Pons (tissue), 1 donor: ENCODE measurements around the gene NCMAP.
"Not testable (repeated sequence)": the region's sequence is repeated elsewhere in the genome, so short reads cannot be mapped to it uniquely, and the experiment has no call there.

Source experiments
- DNase-seq: peaks from one replicate; pipeline ENCODE4 v3.0.0-alpha.2; 2016; ENCODE audit warnings: low spot score

NCMAP gene

GRCh38 chr1:24541711-24542346 is 14.1 kb upstream of the NCMAP start:
- no peak for DNase-seq

- no peak for DNase-seq
Measured at GRCh38 chr1:24544239-24544638, 11.6 kb upstream of the NCMAP start.

- no peak for DNase-seq
Measured at GRCh38 chr1:24545662-24546061, 10.2 kb upstream of the NCMAP start.

- DNase-seq, result no peak
Measured at GRCh38 chr1:24547195-24547594, 8.7 kb upstream of the NCMAP start.

GRCh38 chr1:24548070-24548469 is 7.8 kb upstream of the NCMAP start:
- no peak for DNase-seq

GRCh38 chr1:24549210-24549609 is 6.7 kb upstream of the NCMAP start:
- DNase-seq, result not testable (repeated sequence)

GRCh38 chr1:24551290-24551959 is 4.5 kb upstream of the NCMAP start:
- no peak for DNase-seq

DNA sequence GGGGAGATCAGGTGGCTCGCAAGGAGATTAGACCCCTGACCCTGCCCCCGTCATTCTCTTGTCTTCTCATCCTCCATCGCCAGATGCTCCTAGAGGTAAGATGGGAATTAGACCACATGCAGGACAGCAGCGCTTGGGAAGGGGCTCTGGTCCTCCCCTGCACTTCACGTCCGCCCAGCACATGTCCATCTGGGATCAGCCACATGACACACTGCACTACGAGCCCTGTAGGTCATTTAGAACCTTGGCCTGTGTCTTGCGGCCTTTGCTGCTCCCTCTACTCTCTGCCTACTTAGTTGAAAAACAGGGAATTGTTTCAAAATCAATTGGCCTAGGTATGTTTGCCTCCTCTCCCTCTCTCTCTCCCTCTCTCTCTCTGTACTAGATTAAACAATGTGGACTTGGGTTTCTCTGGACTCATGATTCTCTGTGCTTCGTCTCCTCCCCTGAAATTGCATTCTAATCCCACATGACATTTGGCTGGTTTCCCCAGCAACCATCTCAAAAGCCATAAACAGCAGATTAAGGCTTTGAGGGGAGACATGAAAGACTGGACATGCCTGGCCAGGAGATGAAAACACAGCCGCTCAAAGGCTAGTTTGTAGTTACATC is 3.8 kb upstream of the NCMAP start:
- DNase-seq, result no peak

DNA sequence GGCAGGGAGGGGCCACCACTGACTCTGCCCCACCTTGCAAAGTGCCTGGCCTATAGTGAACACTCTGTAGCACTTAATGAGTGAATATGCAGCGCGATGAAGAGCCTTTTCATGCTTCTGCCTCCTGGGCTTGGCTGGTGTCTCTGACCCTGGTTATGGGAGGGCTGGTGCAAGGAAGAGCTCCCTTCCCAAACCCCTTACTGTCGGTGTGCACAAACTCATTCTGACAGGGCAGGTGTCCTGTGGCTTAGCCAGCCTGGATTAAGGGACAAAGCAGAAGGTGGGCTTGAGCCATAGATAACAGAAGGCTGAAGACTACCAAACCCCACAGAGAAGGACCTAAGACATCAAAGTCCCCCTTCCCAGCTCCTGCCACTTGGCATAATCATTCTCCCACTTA is 2.0 kb upstream of the NCMAP start:
- no peak for DNase-seq

GRCh38 chr1:24554714-24555113 is 1.2 kb upstream of the NCMAP start:
- DNase-seq, result no peak

DNA sequence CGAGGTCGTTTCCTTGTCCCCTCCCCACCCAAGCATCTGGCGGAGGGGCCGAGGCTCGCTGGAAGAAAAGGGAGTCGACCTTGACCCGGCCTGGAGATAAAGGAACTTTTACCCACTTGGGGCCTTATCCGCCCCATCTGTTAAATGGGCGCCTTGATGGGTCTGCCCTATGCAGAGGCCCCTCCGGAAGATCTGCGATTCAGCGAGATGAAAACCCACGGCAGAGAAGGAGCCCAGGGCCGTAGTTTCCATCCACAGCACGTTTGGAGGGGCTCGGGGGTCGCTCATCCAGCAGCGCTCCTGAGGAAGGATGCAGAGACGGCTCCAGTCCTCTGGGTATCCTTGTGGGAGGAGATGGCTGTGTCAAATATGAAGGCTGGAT is 518 bp downstream of the NCMAP start:
- no peak for DNase-seq

DNA sequence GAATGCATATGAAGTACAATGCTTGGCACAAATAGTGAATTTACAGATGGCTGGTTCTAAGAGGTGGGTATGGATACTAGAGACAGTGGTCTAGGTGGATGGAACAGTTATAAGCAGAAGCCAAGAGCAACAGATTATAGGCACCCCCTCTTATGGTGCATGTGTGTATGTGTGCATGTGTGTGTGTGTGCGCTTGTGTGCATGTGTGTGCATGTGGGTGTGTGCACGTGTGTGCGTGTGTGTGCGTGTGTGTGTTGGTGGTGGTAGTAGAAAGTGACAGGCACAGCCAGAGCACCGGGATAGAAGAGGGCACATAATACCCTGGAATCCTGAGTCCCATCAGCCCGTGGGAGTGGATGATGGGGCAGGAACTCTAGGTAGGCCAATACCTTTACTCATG is 1.3 kb downstream of the NCMAP start:
- no peak for DNase-seq

- DNase-seq, result no peak
Measured at GRCh38 chr1:24557711-24558131, 1.8 kb downstream of the NCMAP start.

DNA sequence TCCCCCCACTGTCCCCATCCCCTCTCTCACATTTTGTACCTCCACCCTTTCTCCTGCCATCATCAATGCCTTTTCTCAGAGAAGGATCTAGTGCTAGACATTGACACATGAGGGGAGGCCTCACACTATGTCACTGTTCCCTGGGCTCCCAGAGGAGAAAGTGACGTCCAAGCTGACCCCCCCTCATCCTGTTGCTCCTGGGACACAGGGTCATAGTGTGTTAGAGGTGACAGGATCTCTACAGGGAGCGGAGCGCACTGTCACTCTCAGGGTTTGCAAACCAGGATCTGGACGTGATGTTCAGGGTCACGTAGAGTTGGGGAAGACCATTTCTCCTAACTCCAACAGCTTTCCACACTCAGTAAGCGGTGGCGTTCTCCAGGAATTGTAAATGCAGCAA is 2.6 kb downstream of the NCMAP start:
- DNase-seq, result no peak

DNA sequence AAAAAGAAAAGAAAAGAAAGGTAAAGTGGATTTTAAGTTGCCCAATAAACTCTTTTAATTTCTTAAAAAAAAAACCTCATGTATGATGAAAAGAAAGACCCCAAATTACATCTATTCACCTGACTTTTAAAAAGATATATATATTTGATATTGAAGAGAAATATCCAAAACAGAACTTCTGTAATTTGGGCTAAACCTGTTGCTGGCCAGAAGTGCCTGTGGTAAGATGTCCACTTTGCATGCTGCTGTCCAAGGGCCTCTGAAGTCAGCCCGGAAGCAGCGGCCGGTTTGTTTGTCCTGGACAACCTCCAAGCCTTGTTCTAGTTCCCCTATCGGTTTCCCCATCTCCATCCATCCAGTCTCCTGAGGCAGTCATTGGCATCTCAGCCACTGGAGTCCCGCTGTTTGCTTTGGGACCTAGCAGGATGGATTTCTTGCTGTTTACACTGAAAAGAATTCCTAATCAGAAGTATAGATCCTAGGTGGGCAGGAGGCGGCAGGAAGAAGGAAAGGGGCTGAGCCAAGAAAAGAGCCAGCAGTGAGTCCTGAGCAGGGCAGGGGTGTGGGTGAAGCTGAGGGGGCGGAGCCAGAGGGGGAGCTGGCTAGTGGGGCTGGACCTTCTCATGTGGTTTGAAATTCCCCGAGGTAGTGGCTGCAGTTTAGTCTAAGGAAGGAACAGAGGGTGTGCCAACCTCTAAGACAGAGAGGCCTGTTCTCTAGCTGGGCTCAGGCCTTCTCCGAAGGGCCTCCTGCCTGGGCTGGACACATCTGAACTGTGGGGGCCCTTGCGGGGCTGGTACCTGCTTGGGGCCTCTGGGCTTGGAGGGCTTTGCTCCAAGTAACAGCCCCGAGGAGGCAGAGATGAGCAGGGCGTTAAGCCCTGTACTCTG is 3.3 kb downstream of the NCMAP start:
- DNase-seq, result peak; percentile 90

GRCh38 chr1:24560361-24560760 is 4.5 kb downstream of the NCMAP start:
- DNase-seq, result no peak

DNA sequence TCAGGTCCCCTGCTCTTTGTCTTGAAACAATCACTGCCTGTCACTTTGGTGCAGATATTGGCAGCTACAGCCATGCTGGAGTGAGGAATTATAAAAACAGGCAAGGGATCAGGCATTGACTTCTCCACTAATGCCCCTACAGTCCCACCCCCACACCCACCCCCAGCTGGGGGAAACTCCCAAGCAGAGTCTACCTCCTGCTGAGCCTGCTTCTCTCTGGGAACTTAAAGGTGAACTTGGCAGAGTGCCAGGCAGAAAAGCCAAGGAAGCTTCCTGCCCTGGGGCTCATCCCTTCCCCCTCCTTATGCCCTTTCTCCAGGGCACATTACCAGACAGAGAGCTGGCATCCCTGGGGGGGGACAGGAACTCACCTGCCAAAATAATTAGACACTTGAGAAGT is 6.7 kb downstream of the NCMAP start:
- no peak for DNase-seq

GRCh38 chr1:24564695-24565094 is 8.8 kb downstream of the NCMAP start:
- no peak for DNase-seq

DNA sequence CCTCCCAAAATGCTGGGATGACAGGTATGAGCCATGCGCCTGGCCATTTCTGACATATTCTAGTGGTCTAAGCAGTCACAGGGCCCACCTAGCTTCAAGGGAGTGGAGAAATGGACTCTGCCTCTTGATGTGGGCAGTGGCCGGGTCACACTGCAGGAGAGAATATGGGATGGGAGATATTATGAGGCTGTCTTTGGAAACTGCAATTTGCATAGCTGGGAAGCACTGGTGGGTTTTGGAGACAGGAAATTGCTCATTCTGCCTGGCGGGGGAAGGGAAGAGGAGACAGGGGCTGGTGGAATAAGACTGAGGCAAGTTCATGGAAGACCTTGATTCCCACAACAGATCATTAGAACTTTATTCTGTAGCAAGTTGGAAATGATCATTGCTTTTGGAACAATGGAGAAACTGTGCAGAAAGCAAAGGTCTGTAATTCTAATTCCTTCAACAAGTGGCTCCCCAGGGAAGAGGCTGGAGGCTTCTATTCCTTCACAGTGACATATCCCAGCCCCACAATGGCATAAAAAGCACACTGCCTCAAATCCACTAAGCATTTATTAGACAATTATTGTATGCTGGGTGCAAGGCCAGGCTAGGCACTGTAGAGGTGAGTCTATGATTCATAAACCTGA is 10.5 kb downstream of the NCMAP start:
- no peak for DNase-seq

- no peak for DNase-seq
Measured at GRCh38 chr1:24567792-24568388, 12.0 kb downstream of the NCMAP start.

- no peak for DNase-seq
Measured at GRCh38 chr1:24568475-24568874, 12.6 kb downstream of the NCMAP start.
